Liver (tissue), 9 donors: ENCODE data around the gene DHX57. TPM values are rescaled to one million over a fixed set of nuclear protein-coding genes. Genes with fewer than 3 reads are reported as not detected.

Source experiments
- DNase-seq: peaks from one replicate; pipeline ENCODE4 v3.0.0-alpha.2; 2017; ENCODE audit warnings: low spot score
- H3K27ac ChIP-seq, 2 donors: one replicate each; pipeline ENCODE4 v1.7.0; 2013; ENCODE audit warnings: inconsistent platforms in 2 of 2, low read length in 2 of 2, control low read depth in 1 of 2, low read depth in 1 of 2, mild to moderate bottlenecking in 1 of 2
- H3K27me3 ChIP-seq, 4 donors: one replicate each; pipeline versions ENCODE4 v1.6.1 to v1.7.0; 2013; ENCODE audit warnings: low read length in 3 of 4, inconsistent platforms in 1 of 4, mild to moderate bottlenecking in 1 of 4, moderate library complexity in 1 of 4; ENCODE audit not compliant: control insufficient read depth in 4 of 4, insufficient read depth in 4 of 4
- H3K36me3 ChIP-seq, 4 donors: one replicate each; pipeline versions ENCODE4 v1.6.1 to v1.7.0; 2013; ENCODE audit warnings: low read length in 3 of 4, mild to moderate bottlenecking in 3 of 4, low read depth in 1 of 4, moderate library complexity in 1 of 4; ENCODE audit not compliant: control insufficient read depth in 4 of 4, insufficient read depth in 3 of 4
- H3K4me1 ChIP-seq, 4 donors: one replicate each; pipeline versions ENCODE4 v1.6.1 to v1.7.0; 2013; ENCODE audit warnings: low read length in 3 of 4, mild to moderate bottlenecking in 3 of 4, moderate library complexity in 1 of 4; ENCODE audit not compliant: control insufficient read depth in 4 of 4, insufficient read depth in 4 of 4
- H3K4me3 ChIP-seq, 3 donors: one replicate each; pipeline versions ENCODE4 v1.6.1 to v1.7.0; 2013; ENCODE audit warnings: low read length in 3 of 3, control low read depth in 1 of 3, low read depth in 1 of 3, mild to moderate bottlenecking in 1 of 3
- H3K9ac ChIP-seq, 2 donors: one replicate each; pipeline ENCODE4 v1.7.0; 2013; ENCODE audit warnings: low read length in 2 of 2, mild to moderate bottlenecking in 2 of 2, moderate library complexity in 2 of 2, control low read depth in 1 of 2, low read depth in 1 of 2
- H3K9me3 ChIP-seq, 4 donors: one replicate each; pipeline versions ENCODE4 v1.6.1 to v1.7.0; 2013; ENCODE audit warnings: low read length in 3 of 4; ENCODE audit not compliant: control insufficient read depth in 4 of 4
- EGR1 ChIP-seq, 2 donors: IDR thresholded peaks; 2 replicates each; pipeline ENCODE4 v1.6.1; 2016 to 2018; ENCODE audit warnings: antibody characterized with exemption in 2 of 2, low read depth in 2 of 2
- FOXA1 ChIP-seq: IDR thresholded peaks from 2 replicates; pipeline ENCODE4 v1.6.1; 2016; ENCODE audit warnings: antibody characterized with exemption
- GABPA ChIP-seq, 2 donors: IDR thresholded peaks in 1 of 2; conservative IDR thresholded peaks in 1 of 2; 2 replicates each; pipeline ENCODE4 v1.6.1; 2016; ENCODE audit warnings: antibody characterized with exemption in 2 of 2, mild to moderate bottlenecking in 1 of 2, moderate library complexity in 1 of 2
- HNF4A ChIP-seq, 2 donors: conservative IDR thresholded peaks; 2 replicates each; pipeline ENCODE4 v1.6.1; 2016; ENCODE audit warnings: antibody characterized with exemption in 2 of 2, mild to moderate bottlenecking in 2 of 2
- MAX ChIP-seq: IDR thresholded peaks from 2 replicates; pipeline ENCODE4 v1.6.1; 2016; ENCODE audit warnings: antibody characterized with exemption
- NR2F2 ChIP-seq: IDR thresholded peaks from 2 replicates; pipeline ENCODE4 v1.6.1; 2016; ENCODE audit warnings: antibody characterized with exemption
- RAD21 ChIP-seq, 2 donors: IDR thresholded peaks; 2 replicates each; pipeline ENCODE4 v1.6.1; 2016; ENCODE audit warnings: antibody characterized with exemption in 2 of 2, mild to moderate bottlenecking in 2 of 2
- REST ChIP-seq: IDR thresholded peaks from 2 replicates; pipeline ENCODE4 v1.6.1; 2016; ENCODE audit warnings: antibody characterized with exemption, mild to moderate bottlenecking
- RXRA ChIP-seq, 2 donors: IDR thresholded peaks; 2 replicates each; pipeline ENCODE4 v1.6.1; 2017 to 2018; ENCODE audit warnings: antibody characterized with exemption in 2 of 2, mild to moderate bottlenecking in 1 of 2
- SP1 ChIP-seq: IDR thresholded peaks from 2 replicates; pipeline ENCODE4 v1.6.1; 2018; ENCODE audit warnings: antibody characterized with exemption, mild to moderate bottlenecking
- TAF1 ChIP-seq: conservative IDR thresholded peaks from 2 replicates; pipeline ENCODE4 v1.6.1; 2016; ENCODE audit warnings: antibody characterized with exemption, mild to moderate bottlenecking
- YY1 ChIP-seq: IDR thresholded peaks from 2 replicates; pipeline ENCODE4 v1.6.1; 2016; ENCODE audit warnings: antibody characterized with exemption, mild to moderate bottlenecking
- ZBTB33 ChIP-seq: IDR thresholded peaks from 2 replicates; pipeline ENCODE4 v1.6.1; 2016; ENCODE audit warnings: antibody characterized with exemption
- WGBS: extraction: QIAGEN DNeasy Blood & Tissue Kit; methylation state at CpG from one replicate; pipeline ENCODE4 v1.1.7; 2013; 5-methylcytosine and 5-hydroxymethylcytosine counted together
- polyA plus RNA-seq, 2 donors: library from polyadenylated mRNA; stranded (reverse) in 1 of 2; unstranded in 1 of 2; fragments of 200-250 nt in 1 of 2; fragments of >200 nt in 1 of 2; fragmentation: Nextera tagmentation in 1 of 2; extraction: Ambion mirVana in 1 of 2; gene quantifications; one replicate each; pipeline versions ENCODE4 v1.2.1 to v1.2.3, GENCODE V29; 2013 to 2015
- total RNA-seq, 2 donors: library from RNA; depleted of rRNA; stranded (reverse); fragments of >200 nt; gene quantifications; one replicate each; pipeline ENCODE4 v1.2.3, GENCODE V29; 2014
- TF ChIP-seq, protein P1 (sequence below): fragments of 150-350 bp; IDR thresholded peaks from 2 replicates; pipeline ENCODE4 v1.5.1; 2017; ENCODE audit warnings: improper control_type of control experiment, low read depth, low read length; ENCODE audit not compliant: missing input control
- donor health status: healthy.
- donor health status: healthy.
- donor health status: healthy.
- donor health status: healthy.
- donor health status: healthy.

DHX57 gene
- total and polyA plus RNA-seq, 4 donors = 2.8 to 8.7 (median 5.4) TPM

- Histone ChIP-seq H3K36me3 (peaks cover 2 to 10% (median 7%) of the 10 kb centered on the region in 4 donors), H3K27ac (peak overlapping the region in 1 of 2 donors; percentile 69)
Observed at GRCh38 chr2:38783586-38783985, 92.1 kb downstream of the DHX57 start.

GRCh38 chr2:38778687-38779082 lies 97.0 kb downstream of the DHX57 start:
- H3K4me1 ChIP-seq = peaks cover 0 to 10% (median 9%) of the 10 kb centered on the region in 4 donors
- H3K9me3 ChIP-seq = no peaks in the 10 kb centered on the region
- peak overlapping the region; percentile 22 to 56 for H3K27ac ChIP-seq
- no peaks in the 10 kb centered on the region for H3K27me3 ChIP-seq
- WGBS = 20% methylated on average over 8 of the region's 8 CpGs
- peaks cover 2 to 10% (median 7%) of the 10 kb centered on the region in 4 donors for H3K36me3 ChIP-seq
- no peak for DNase-seq
- peak overlapping the region; percentile 69 to 95 (median 83) for H3K4me3 ChIP-seq
- peak overlapping the region; percentile 83 to 87 for H3K9ac ChIP-seq
- TF ChIP-seq REST (no peak), MAX (no peak), NR2F2 (no peak), FOXA1 (no peak), RAD21 (IDR thresholded peaks at IDR 0.05) (no peak), SP1 (no peak), EGR1 (IDR thresholded peaks at IDR 0.05; ENCODE audit: low read depth in 2 of 2) (no peak), RXRA (IDR thresholded peaks at IDR 0.05) (no peak), HNF4A (conservative IDR thresholded peaks at IDR 0.05) (no peak), YY1 (no peak)
- TF ChIP-seq, protein P1, sequence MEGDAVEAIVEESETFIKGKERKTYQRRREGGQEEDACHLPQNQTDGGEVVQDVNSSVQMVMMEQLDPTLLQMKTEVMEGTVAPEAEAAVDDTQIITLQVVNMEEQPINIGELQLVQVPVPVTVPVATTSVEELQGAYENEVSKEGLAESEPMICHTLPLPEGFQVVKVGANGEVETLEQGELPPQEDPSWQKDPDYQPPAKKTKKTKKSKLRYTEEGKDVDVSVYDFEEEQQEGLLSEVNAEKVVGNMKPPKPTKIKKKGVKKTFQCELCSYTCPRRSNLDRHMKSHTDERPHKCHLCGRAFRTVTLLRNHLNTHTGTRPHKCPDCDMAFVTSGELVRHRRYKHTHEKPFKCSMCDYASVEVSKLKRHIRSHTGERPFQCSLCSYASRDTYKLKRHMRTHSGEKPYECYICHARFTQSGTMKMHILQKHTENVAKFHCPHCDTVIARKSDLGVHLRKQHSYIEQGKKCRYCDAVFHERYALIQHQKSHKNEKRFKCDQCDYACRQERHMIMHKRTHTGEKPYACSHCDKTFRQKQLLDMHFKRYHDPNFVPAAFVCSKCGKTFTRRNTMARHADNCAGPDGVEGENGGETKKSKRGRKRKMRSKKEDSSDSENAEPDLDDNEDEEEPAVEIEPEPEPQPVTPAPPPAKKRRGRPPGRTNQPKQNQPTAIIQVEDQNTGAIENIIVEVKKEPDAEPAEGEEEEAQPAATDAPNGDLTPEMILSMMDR = no peak

More at GRCh38 chr2:38783586-38783985, 92.1 kb downstream of the DHX57 start:
- H3K4me1 ChIP-seq = peaks cover 9 to 25% (median 23%) of the 10 kb centered on the region in 4 donors
- no peak overlapping the region for H3K4me3 ChIP-seq
- H3K27me3 ChIP-seq = no peaks in the 10 kb centered on the region
- H3K9me3 ChIP-seq = no peaks in the 10 kb centered on the region
- no peak overlapping the region for H3K9ac ChIP-seq
- DNase-seq = no peak
- no peak for TF ChIP-seq GABPA (IDR thresholded peaks at IDR 0.05 in 1 of 2, conservative IDR thresholded peaks at IDR 0.05 in 1 of 2)
- no peak for TF ChIP-seq ZBTB33
- TF ChIP-seq TAF1 = no peak
- TF ChIP-seq EGR1 (IDR thresholded peaks at IDR 0.05; ENCODE audit: low read depth in 2 of 2) = no peak
- no peak for TF ChIP-seq FOXA1
- no peak for TF ChIP-seq RXRA (IDR thresholded peaks at IDR 0.05)
- TF ChIP-seq NR2F2 = no peak
- TF ChIP-seq REST = no peak
- no peak for TF ChIP-seq HNF4A (conservative IDR thresholded peaks at IDR 0.05)
